Upper lobe of left lung (tissue), 6 donors: ENCODE results near the gene SCN10A. TPM values are rescaled to one million over a fixed set of nuclear protein-coding genes. Genes with fewer than 3 reads are reported as not detected.

Experiments
- ATAC-seq, 2 donors: fragments of 200-7000 bp; cut with Tn5 transposase; one replicate each; pipeline ENCODE4 v1.9.1; 2022; ENCODE audit warnings: mild to moderate bottlenecking in 2 of 2, moderate library complexity in 2 of 2; ENCODE audit not compliant: low FRiP score in 2 of 2
- DNase-seq, 2 donors: peaks; one replicate each; pipeline ENCODE4 v3.0.0-alpha.2; 2019 to 2020
- H3K27ac ChIP-seq, 4 donors: fragments of 200-600 bp; sonication (generic); one replicate each; pipeline ENCODE4 v1.5.1; 2016 to 2019
- H3K27me3 ChIP-seq, 4 donors: fragments of 200-600 bp; sonication (generic); one replicate each; pipeline ENCODE4 v1.5.1; 2017 to 2019
- H3K36me3 ChIP-seq, 4 donors: fragments of 200-600 bp; sonication (generic); one replicate each; pipeline ENCODE4 v1.5.1; 2016 to 2019
- H3K4me1 ChIP-seq, 4 donors: fragments of 200-600 bp; sonication (generic); one replicate each; pipeline ENCODE4 v1.5.1; 2018 to 2019
- H3K4me3 ChIP-seq, 4 donors: fragments of 200-600 bp; sonication (generic); one replicate each; pipeline ENCODE4 v1.5.1; 2017 to 2019; ENCODE audit warnings: mild to moderate bottlenecking in 2 of 4, moderate library complexity in 1 of 4
- H3K9me3 ChIP-seq, 4 donors: fragments of 200-600 bp; sonication (generic); one replicate each; pipeline ENCODE4 v1.5.1; 2018 to 2019
- CTCF ChIP-seq, 6 experiments: fragments of 450-650 bp in 4 of 6; fragments of 200-600 bp in 2 of 6; sonication (generic) in 2 of 6; IDR thresholded peaks; one replicate each; pipeline ENCODE4 v1.5.1; 2016 to 2019; ENCODE audit warnings: antibody characterized with exemption in 6 of 6
- EP300 ChIP-seq, 4 donors: sonication (generic); formaldehyde crosslinking; IDR thresholded peaks; one replicate each; pipeline ENCODE4 v1.5.1; 2017; ENCODE audit warnings: antibody characterized with exemption in 4 of 4, control low read depth in 2 of 4
- POLR2A ChIP-seq, 4 donors: fragments of 450-650 bp; IDR thresholded peaks; one replicate each; pipeline ENCODE4 v1.5.1; 2016 to 2017; ENCODE audit warnings: antibody characterized with exemption in 4 of 4, mild to moderate bottlenecking in 2 of 4
- POLR2AphosphoS5 ChIP-seq, 2 donors: sonication (generic); formaldehyde crosslinking; IDR thresholded peaks; one replicate each; pipeline ENCODE4 v1.5.1; 2017; ENCODE audit warnings: antibody characterized with exemption in 2 of 2
- WGBS, 2 donors: methylation state at CpG; one replicate each; pipeline ENCODE4 v1.1.5; 2017 to 2018; 5-methylcytosine and 5-hydroxymethylcytosine counted together
- total RNA-seq, 6 donors: library from RNA; depleted of rRNA in 4 of 6; stranded (reverse); fragments of >200 nt in 4 of 6; gene quantifications; one replicate each; pipeline versions ENCODE4 v1.1.0 to v1.2.1, GENCODE V29; 2016 to 2021
- donor health status: DM: no; HTN: no; CAD: no; lungs with moderate emphysema.
- donor health status: DM: no; HTN: yes; CAD: no; lungs with severe emphysema.

SCN10A gene
- total RNA-seq, 6 donors from 2014 or later = not detected

DNA sequence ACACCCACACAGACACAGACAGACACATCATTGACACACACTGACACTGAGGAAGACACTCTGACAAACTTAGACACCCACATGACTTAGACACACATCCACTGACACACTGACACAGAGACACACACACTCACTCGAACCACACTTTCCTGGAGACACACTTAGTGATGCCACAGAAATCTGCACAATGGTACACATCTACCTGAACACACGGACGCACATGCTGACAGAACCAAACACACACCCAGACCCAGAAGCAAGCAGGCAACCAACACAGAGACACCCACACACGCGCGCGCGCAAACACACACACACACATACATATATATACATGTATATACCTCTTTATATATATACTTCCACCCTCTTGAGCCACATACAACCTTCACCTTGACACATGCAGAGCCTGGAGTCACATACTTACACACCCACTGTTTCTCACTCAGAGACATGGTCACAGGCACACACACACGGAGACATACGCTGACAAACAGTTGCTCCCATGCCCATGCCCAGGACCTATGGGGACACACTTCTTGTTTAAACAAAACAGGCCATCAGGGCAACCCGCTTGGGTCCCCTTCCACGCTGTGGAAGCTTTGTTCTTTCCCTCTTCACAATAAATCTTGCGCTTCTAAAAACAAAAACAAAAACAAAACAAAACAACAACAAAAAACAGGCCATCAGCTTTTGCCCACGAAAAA, 165.6 kb downstream of the SCN10A start:
- H3K9me3 ChIP-seq = no peaks in the 10 kb centered on the region
- 69% methylated on average over 14 of the region's 14 CpGs for WGBS, 2 donors
- peaks cover 0 to 19% (median 7%) of the 10 kb centered on the region in 4 donors for H3K27me3 ChIP-seq
- TF ChIP-seq EP300 (IDR thresholded peaks at IDR 0.05) (no peak), POLR2A (IDR thresholded peaks at IDR 0.05) (no peak), CTCF (IDR thresholded peaks at IDR 0.05) (no peak), POLR2AphosphoS5 (IDR thresholded peaks at IDR 0.05) (no peak)
- no peaks in the 10 kb centered on the region for H3K36me3 ChIP-seq
- H3K4me3 ChIP-seq = no peak overlapping the region
- no peak overlapping the region for H3K27ac ChIP-seq
- peaks cover 13 to 24% (median 17%) of the 10 kb centered on the region in 4 donors for H3K4me1 ChIP-seq
- ATAC-seq = no peak
- peak in 1 of 2 donors; percentile 47 for DNase-seq

GRCh38 chr3:38649500-38650247, 166.3 kb downstream of the SCN10A start, which contains the start of gene SCN5A:
SCN5A (minus strand) TSS chr3:38649687; CDS start chr3:38633307, 16,380 bp downstream.
- DNase-seq (peak; percentile 37 to 91), ATAC-seq (peak; percentile 9 to 87)
- Histone ChIP-seq H3K4me1 (peaks cover 13 to 24% (median 17%) of the 10 kb centered on the region in 4 donors), H3K27me3 (peaks cover 0 to 19% (median 7%) of the 10 kb centered on the region in 4 donors), H3K36me3 (no peaks in the 10 kb centered on the region), H3K27ac (no peak within 1 kb of the TSS), H3K4me3 (peak within 1 kb of the TSS; percentile 14 to 55 (median 50)), H3K9me3 (no peaks in the 10 kb centered on the region)
- WGBS, 2 donors = 5% methylated on average over 6 of the region's 76 CpGs; no CpG with 5 or more reads in 1 of the 2 donors
- no peak for TF ChIP-seq EP300 (IDR thresholded peaks at IDR 0.05)
- TF ChIP-seq POLR2AphosphoS5 (IDR thresholded peaks at IDR 0.05) = no peak
- TF ChIP-seq CTCF (IDR thresholded peaks at IDR 0.05) = no peak
- no peak for TF ChIP-seq POLR2A (IDR thresholded peaks at IDR 0.05)

DNA sequence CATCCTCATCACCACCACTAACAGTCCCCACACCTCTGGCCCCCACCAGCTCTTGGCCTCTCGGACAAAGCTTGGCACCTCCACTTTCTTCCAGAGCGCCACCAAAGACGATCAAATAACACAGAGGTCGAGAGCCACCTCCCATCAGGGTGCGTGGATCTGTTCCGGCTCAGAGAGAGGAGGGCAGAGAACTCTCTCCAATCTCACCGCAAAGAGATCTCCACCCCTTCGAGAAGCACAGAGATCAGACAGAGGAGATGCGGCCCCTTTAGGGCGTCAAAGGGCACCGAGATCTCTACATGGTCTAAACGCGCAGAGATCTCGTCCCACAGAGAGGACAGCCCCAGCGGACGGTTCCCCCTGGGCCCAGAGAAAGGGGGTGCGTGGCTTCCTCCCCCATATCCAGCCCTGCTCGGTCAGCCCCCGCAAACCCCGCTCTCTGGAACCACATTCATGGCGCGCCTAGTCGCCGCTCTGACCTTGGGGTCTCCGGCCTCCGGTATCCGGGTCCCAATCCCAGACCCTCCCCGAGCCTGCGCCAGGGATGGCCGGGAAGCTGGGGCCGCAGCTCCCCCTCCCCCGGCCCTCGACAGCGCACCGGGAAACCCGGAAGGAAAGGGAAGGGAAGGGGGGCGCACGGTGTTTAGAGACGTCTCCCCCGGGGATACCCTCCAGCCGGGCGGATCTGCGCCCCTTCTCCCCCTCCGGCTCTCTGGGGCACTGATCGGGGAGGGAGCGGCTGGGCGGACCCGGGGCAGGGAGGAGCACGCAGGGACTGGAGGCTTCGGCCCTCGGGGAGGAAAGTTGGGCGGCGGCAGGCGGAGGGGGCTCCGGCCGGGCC, 167.1 kb downstream of the SCN10A start:
- WGBS, 2 donors = 12 to 22% methylated on average over 17 to 18 of the region's 56 CpGs
- Histone ChIP-seq H3K27me3 (peaks cover 0 to 19% (median 7%) of the 10 kb centered on the region in 4 donors), H3K4me3 (peak overlapping the region; percentile 14 to 55 (median 50)), H3K9me3 (no peaks in the 10 kb centered on the region), H3K27ac (no peak overlapping the region), H3K36me3 (no peaks in the 10 kb centered on the region), H3K4me1 (peaks cover 13 to 24% (median 17%) of the 10 kb centered on the region in 4 donors)
- ATAC-seq = no peak
- no peak for TF ChIP-seq EP300 (IDR thresholded peaks at IDR 0.05)
- no peak for TF ChIP-seq POLR2AphosphoS5 (IDR thresholded peaks at IDR 0.05)
- TF ChIP-seq CTCF (IDR thresholded peaks at IDR 0.05) = no peak
- no peak for TF ChIP-seq POLR2A (IDR thresholded peaks at IDR 0.05)
- no peak for DNase-seq

DNA sequence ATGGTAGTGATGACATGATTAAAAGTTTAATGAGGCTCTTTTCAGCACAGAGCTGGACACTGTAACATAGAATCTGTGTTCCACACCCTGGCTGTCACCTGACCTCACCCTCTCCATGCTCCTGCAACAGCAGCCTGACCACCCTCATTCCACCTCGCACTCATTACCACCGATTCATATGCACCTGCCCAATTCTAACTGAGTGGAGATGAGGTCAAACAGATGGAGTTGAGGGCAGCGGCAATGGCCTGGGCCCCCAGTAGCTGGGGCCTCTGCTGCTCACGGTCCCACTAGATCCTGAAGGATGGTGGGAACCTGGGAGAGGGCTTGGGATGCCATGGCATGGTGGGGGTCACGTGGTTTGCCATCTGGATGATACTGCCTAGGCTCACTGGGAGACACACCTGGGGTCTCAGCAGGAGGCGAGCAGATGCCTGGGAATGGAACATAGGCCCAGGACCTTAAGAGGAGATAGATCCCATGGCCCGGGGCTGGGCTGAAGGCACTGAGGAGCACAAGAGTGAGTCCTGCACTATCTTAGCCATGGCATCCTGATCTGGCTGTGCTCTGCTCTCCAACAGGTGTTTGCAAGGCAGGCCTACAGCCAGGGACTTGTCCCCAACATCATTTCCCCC, 167.9 kb downstream of the SCN10A start:
- Histone ChIP-seq H3K9me3 (no peaks in the 10 kb centered on the region), H3K4me3 (no peak overlapping the region), H3K27ac (no peak overlapping the region), H3K4me1 (peaks cover 13 to 24% (median 17%) of the 10 kb centered on the region in 4 donors), H3K36me3 (no peaks in the 10 kb centered on the region), H3K27me3 (peaks cover 0 to 19% (median 7%) of the 10 kb centered on the region in 4 donors)
- ATAC-seq = no peak
- TF ChIP-seq CTCF (IDR thresholded peaks at IDR 0.05) = no peak
- TF ChIP-seq POLR2A (IDR thresholded peaks at IDR 0.05) = no peak
- TF ChIP-seq POLR2AphosphoS5 (IDR thresholded peaks at IDR 0.05) = no peak
- no peak for TF ChIP-seq EP300 (IDR thresholded peaks at IDR 0.05)
- WGBS, 2 donors = 91 to 92% methylated on average over 4 to 7 of the region's 7 CpGs
- no peak for DNase-seq
